Kidney (tissue), 14 donors: ENCODE results near the gene GULP1. TPM values are rescaled to one million over a fixed set of nuclear protein-coding genes. Genes with fewer than 3 reads are reported as not detected.

ENCODE experiments used
- DNase-seq, 5 donors: peaks; one replicate each; pipeline ENCODE4 v3.0.0-alpha.2; 2013 to 2020
- FAIRE-seq: peaks from 2 replicates; lab custom pipeline; 2012; peaks lifted over from hg19 to GRCh38; lab: Jason Lieb, UNC
- H3K27ac ChIP-seq, 2 donors: one replicate each; pipeline ENCODE4 v1.7.0; 2013; ENCODE audit warnings: low read depth in 2 of 2, low read length in 2 of 2, inconsistent platforms in 1 of 2
- H3K27me3 ChIP-seq: one replicate; pipeline ENCODE4 v1.7.1; 2013; ENCODE audit warnings: low read length, inconsistent platforms; ENCODE audit not compliant: control insufficient read depth, insufficient read depth
- H3K36me3 ChIP-seq, 3 donors: one replicate each; pipeline versions ENCODE4 v1.7.0 to v1.7.1; 2013; ENCODE audit warnings: low read length in 3 of 3, control low read depth in 1 of 3, inconsistent platforms in 1 of 3; ENCODE audit not compliant: insufficient read depth in 3 of 3, control insufficient read depth in 2 of 3
- H3K4me1 ChIP-seq, 3 donors: one replicate each; pipeline versions ENCODE4 v1.7.0 to v1.7.1; 2013; ENCODE audit warnings: low read length in 3 of 3, inconsistent platforms in 1 of 3, low read depth in 1 of 3; ENCODE audit not compliant: control insufficient read depth in 2 of 3, insufficient read depth in 2 of 3
- H3K4me3 ChIP-seq, 3 donors: one replicate each; pipeline versions ENCODE4 v1.7.0 to v1.8.1; 2013; ENCODE audit warnings: low read length in 3 of 3, control low read depth in 1 of 3, inconsistent platforms in 1 of 3
- H3K9ac ChIP-seq, 3 donors: one replicate each; pipeline versions ENCODE4 v1.7.0 to v1.7.1; 2013; ENCODE audit warnings: low read length in 3 of 3, control low read depth in 1 of 3, inconsistent platforms in 1 of 3
- H3K9me3 ChIP-seq, 3 donors: one replicate each; pipeline versions ENCODE4 v1.7.0 to v1.7.1; 2013; ENCODE audit warnings: low read length in 3 of 3, control low read depth in 1 of 3, inconsistent platforms in 1 of 3; ENCODE audit not compliant: control insufficient read depth in 2 of 3, insufficient read depth in 1 of 3
- CTCF ChIP-seq: IDR thresholded peaks from 3 replicates; pipeline ENCODE4 v1.5.1; 2012; ENCODE audit warnings: mild to moderate bottlenecking, moderate library complexity, borderline replicate concordance; ENCODE audit not compliant: insufficient read depth; ENCODE audit errors: extremely low read depth
- intact Hi-C: fragments of 100-400 bp; cut with DNase I; formaldehyde crosslinking; loops from one replicate; pipeline ENCODE4 v1.11.1; 2022
- polyA plus RNA-seq: library from polyadenylated mRNA; stranded (reverse); fragments of 350-450 nt; fragmentation: Illumina TruSeq; extraction: RNeasy Lipid Tissue Mini Kit (QIAGEN cat#74804); gene quantifications from one replicate; pipeline ENCODE4 v1.2.3, GENCODE V29; 2014; ENCODE audit warnings: low read depth, low replicate concordance; ENCODE audit not compliant: insufficient read depth
- total RNA-seq: library from RNA; stranded (reverse); fragmentation: NEBNext Ultra II Directional; extraction: Animal tissue kit (Norgen Biotek cat#: 25700); gene quantifications from one replicate; pipeline ENCODE4 v1.2.1, GENCODE V29; 2021
- donor health status: control.
- donor health status: control.
- donor health status: control.
- donor health status: control.
- donor health status: control.
- donor health status: DM: yes; HTN: yes; CAD: no.
- donor health status: Normal renal cell carcinoma (clear cell type).

Gene GULP1
- total and polyA plus RNA-seq, 2 donors from 2014 or later: 12.2 to 34.4 TPM

GRCh38 chr2:188571543-188572303 lies 280.0 kb downstream of the GULP1 start:
- H3K27me3 ChIP-seq: no peaks in the 10 kb centered on the region
- H3K27ac ChIP-seq: no peak overlapping the region
- FAIRE-seq (no peak), DNase-seq (no peak)
- H3K36me3 ChIP-seq: no peaks in the 10 kb centered on the region
- H3K4me3 ChIP-seq: no peak overlapping the region
- TF ChIP-seq CTCF: no peak
- no peaks in the 10 kb centered on the region for H3K4me1 ChIP-seq
- intact Hi-C loops: no loop called here
- H3K9ac ChIP-seq: no peak overlapping the region
- no peaks in the 10 kb centered on the region for H3K9me3 ChIP-seq

DNA sequence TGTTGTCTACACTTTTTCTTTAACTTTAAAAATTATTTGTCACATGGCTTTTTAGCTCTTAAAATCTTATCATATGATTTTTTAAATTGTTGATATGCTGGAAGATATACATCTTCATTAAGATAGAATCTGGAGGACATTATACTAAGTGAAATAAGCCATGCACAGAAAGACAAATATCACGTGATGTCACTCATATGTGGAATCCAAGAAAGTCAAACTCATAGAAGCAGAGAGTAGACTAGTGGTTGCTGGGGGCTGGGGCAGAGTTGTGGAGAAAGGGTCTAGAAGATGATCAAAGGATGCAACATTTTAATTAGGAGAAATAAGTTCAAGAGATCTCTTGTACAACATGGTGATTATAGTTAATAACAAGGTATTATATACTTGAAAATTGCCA lies 280.9 kb downstream of the GULP1 start:
- no peak overlapping the region for H3K27ac ChIP-seq
- no peaks in the 10 kb centered on the region for H3K36me3 ChIP-seq
- H3K4me3 ChIP-seq: no peak overlapping the region
- FAIRE-seq: no peak
- H3K9ac ChIP-seq: no peak overlapping the region
- no peaks in the 10 kb centered on the region for H3K27me3 ChIP-seq
- no peak for DNase-seq
- intact Hi-C loops: no loop called here
- no peaks in the 10 kb centered on the region for H3K9me3 ChIP-seq
- TF ChIP-seq CTCF: no peak
- no peaks in the 10 kb centered on the region for H3K4me1 ChIP-seq

DNA sequence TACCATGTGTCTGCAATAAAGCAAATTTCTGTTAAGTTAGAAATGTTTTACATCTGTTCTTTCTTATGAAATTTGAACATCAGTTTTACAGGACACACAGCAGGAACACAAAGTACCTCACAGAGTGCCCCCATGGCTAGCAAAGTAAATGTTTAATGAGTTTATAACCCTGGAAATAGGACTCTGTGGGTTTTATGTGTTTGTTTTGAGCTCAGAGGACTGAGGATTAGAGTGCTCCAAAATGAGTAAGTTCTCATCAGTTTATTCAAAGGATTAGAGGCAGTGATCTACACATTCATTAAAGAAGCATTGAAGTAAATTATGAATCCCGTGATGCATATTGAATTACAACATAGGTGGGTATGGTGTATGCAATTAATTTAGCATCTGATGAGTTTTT lies 281.8 kb downstream of the GULP1 start:
- H3K36me3 ChIP-seq: no peaks in the 10 kb centered on the region
- DNase-seq (peak in 1 of 5 donors; percentile 8), FAIRE-seq (no peak)
- H3K4me1 ChIP-seq: no peaks in the 10 kb centered on the region
- intact Hi-C loops: no loop called here
- no peak overlapping the region for H3K27ac ChIP-seq
- no peak overlapping the region for H3K9ac ChIP-seq
- no peaks in the 10 kb centered on the region for H3K27me3 ChIP-seq
- no peaks in the 10 kb centered on the region for H3K9me3 ChIP-seq
- TF ChIP-seq CTCF: no peak
- no peak overlapping the region for H3K4me3 ChIP-seq
